Ovary (tissue), 9 donors: ENCODE data around the gene ZCCHC14. TPM values are rescaled to one million over a fixed set of nuclear protein-coding genes. Genes with fewer than 3 reads are reported as not detected.

Experiments
- DNase-seq, 5 donors: peaks; one replicate each; pipeline ENCODE4 v3.0.0-alpha.2; 2019 to 2020
- H3K27ac ChIP-seq, 2 donors: fragments of 200-600 bp; one replicate each; pipeline versions ENCODE4 v1.5.1 to v1.8.0; 2019 to 2022
- H3K27me3 ChIP-seq: fragments of 200-600 bp; one replicate; pipeline ENCODE4 v1.8.0; 2022
- H3K36me3 ChIP-seq: fragments of 200-600 bp; sonication (generic); one replicate; pipeline ENCODE4 v1.5.1; 2019
- H3K4me1 ChIP-seq: one replicate; pipeline ENCODE4 v1.8.1; 2013; ENCODE audit warnings: mild to moderate bottlenecking, moderate library complexity; ENCODE audit not compliant: insufficient read depth
- H3K4me3 ChIP-seq: fragments of 200-600 bp; sonication (generic); one replicate; pipeline ENCODE4 v1.5.1; 2017
- H3K9me3 ChIP-seq, 2 donors: fragments of 200-600 bp in 1 of 2; sonication (generic) in 1 of 2; one replicate each; pipeline versions ENCODE4 v1.5.1 to v1.8.1; 2013 to 2019; ENCODE audit warnings: mild to moderate bottlenecking in 1 of 2, moderate library complexity in 1 of 2
- CTCF ChIP-seq, 3 donors: fragments of 450-650 bp in 2 of 3; fragments of 200-600 bp in 1 of 3; IDR thresholded peaks; one replicate each; pipeline versions ENCODE4 v1.5.1 to v1.8.0; 2016 to 2022; ENCODE audit warnings: antibody characterized with exemption in 3 of 3, mild to moderate bottlenecking in 1 of 3
- EP300 ChIP-seq: sonication (generic); formaldehyde crosslinking; IDR thresholded peaks from one replicate; pipeline ENCODE4 v1.6.1; 2017; ENCODE audit warnings: antibody characterized with exemption
- POLR2A ChIP-seq: fragments of 450-650 bp; IDR thresholded peaks from one replicate; pipeline ENCODE4 v1.6.1; 2017; ENCODE audit warnings: antibody characterized with exemption, mild to moderate bottlenecking, moderate library complexity
- WGBS, 3 donors: extraction: QIAGEN DNeasy Blood & Tissue Kit in 1 of 3; methylation state at CpG; one replicate each; pipeline versions ENCODE4 v1.1.5 to v1.1.7; 2013 to 2017; 5-methylcytosine and 5-hydroxymethylcytosine counted together
- intact Hi-C, 4 donors: fragments of 100-400 bp; cut with DNase I; formaldehyde crosslinking; loops; one replicate each; pipeline versions ENCODE4 v1.11.0 to v1.15.1; 2022 to 2023
- polyA plus RNA-seq, 2 donors: library from polyadenylated mRNA; stranded (reverse); fragments of 200-250 nt in 1 of 2; fragments of 350-450 nt in 1 of 2; fragmentation: Illumina TruSeq in 1 of 2; extraction: RNeasy Lipid Tissue Mini Kit (QIAGEN cat#74804) in 1 of 2; gene quantifications; one replicate each; pipeline ENCODE4 v1.2.3, GENCODE V29; 2013 to 2014
- total RNA-seq, 7 donors: library from RNA; depleted of rRNA in 2 of 7; stranded (reverse); fragments of >200 nt in 2 of 7; fragmentation: NEBNext Ultra II Directional in 3 of 7; extraction: Animal tissue kit (Norgen Biotek cat#: 25700) in 3 of 7; gene quantifications; one replicate each; pipeline versions ENCODE4 v1.1.0 to v1.2.4, GENCODE V29; 2016 to 2023
- donor health status: DM: no; HTN: no; CAD: no; lungs with moderate emphysema.
- donor health status: DM: no; HTN: no; CAD: no.
- donor health status: Bipolar disorder and iron deficiency.
- donor health status: DM: yes; HTN: yes; CAD: no.
- donor health status: DM: no; HTN: no; CAD: no.
- donor health status: DM: yes; HTN: yes; CAD: no.

ZCCHC14 gene
- total and polyA plus RNA-seq, 9 donors = 16.1 to 37.6 (median 31.0) TPM

DNA sequence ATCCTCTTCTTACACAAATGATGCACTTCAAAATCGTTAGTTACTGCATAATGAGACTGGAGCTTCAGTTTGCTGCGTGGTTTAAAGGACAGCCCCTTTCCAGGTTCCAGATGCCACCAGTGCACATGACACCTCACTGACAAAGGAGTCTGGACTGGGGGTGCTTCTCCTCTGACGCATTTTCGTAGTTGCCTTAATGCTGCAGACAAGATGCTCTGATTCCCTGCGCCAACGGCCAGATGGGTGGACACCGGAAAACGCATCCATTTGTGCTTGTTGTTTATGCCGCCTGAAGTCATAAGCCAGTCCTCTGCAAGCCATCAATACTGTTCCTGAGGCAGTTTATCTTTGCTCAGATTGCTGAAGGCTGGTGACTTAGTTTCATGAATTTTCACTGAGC, 125.3 kb downstream of the ZCCHC14 start:
- Histone ChIP-seq H3K27me3 (no peaks in the 10 kb centered on the region), H3K4me1 (peaks cover 16% of the 10 kb centered on the region), H3K9me3 (no peaks in the 10 kb centered on the region), H3K36me3 (no peaks in the 10 kb centered on the region), H3K4me3 (no peak overlapping the region), H3K27ac (no peak overlapping the region)
- intact Hi-C loops = no loop called here
- TF ChIP-seq POLR2A = no peak
- TF ChIP-seq CTCF (IDR thresholded peaks at IDR 0.05) = no peak
- TF ChIP-seq EP300 = no peak
- 87 to 90% (median 88%) methylated on average over 9 of the region's 9 CpGs for WGBS, 3 donors
- DNase-seq = no peak

DNA sequence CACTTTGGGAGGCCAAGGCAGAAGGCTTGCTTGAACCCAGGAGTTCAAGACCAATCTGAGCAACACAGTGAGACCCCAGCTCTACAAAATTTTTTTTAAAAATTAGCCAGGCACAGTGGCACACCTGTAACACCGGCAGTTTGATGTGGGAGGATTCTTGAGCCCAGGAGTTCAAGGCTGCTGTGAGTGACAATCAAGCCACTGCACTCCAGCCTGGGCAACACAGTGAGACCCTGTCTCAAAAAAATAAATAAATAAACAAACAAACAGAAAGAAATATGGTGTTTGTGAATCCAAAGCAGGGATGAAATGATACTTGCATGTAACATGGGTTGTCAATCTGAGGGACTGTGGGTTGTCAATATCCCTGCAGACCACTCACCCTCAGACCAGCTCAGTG, 125.9 kb downstream of the ZCCHC14 start:
- intact Hi-C loops = no loop called here
- WGBS, 3 donors = 52 to 62% (median 52%) methylated on average over 1 of the region's 1 CpG
- no peak for TF ChIP-seq CTCF (IDR thresholded peaks at IDR 0.05)
- no peak for TF ChIP-seq POLR2A
- no peak for TF ChIP-seq EP300
- Histone ChIP-seq H3K4me1 (peaks cover 16% of the 10 kb centered on the region), H3K4me3 (no peak overlapping the region), H3K27me3 (no peaks in the 10 kb centered on the region), H3K27ac (no peak overlapping the region), H3K36me3 (no peaks in the 10 kb centered on the region), H3K9me3 (no peaks in the 10 kb centered on the region)
- no peak for DNase-seq

- TF ChIP-seq POLR2A (no peak), CTCF (IDR thresholded peaks at IDR 0.05) (no peak), EP300 (no peak)
- Histone ChIP-seq H3K4me1 (peaks cover 16% of the 10 kb centered on the region), H3K27me3 (no peaks in the 10 kb centered on the region), H3K36me3 (no peaks in the 10 kb centered on the region), H3K9me3 (no peaks in the 10 kb centered on the region), H3K27ac (no peak overlapping the region), H3K4me3 (no peak overlapping the region)
- intact Hi-C loops = no loop called here
- no peak for DNase-seq
- 79 to 83% (median 79%) methylated on average over 4 of the region's 4 CpGs for WGBS, 3 donors
Observed at GRCh38 chr16:87366288-87366687, 126.5 kb downstream of the ZCCHC14 start.

DNA sequence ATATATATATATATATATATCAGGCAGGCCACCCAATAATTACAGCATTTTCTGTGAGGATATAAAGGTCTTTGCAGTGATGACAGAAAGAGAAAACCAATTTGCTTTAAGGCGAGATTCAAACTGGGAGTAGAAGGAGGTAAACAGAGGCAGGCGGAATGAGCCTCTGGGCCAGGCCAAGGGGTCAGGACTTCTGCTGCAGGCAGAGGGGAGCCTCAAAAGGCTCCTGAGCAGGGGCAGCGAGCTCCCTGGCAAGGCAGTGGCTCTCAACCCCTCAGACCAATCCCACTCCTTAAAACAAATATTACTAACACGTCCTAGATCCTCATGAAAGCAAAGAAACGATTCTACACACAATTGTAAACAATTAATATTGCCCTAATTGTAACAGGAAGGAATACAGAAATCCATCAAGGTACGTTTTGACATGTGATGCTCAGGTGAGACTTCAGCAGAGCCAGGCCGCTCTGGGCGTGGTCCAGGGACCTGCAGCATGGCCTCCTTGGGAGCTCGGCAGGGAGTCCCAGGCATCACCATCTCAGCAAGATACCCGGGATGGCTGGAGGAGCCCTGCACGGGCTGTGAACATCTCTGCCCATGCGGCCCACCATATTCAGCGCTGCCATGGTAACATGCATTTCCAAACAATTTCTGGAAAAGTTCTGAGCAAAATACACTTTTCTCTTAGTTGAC, 127.7 kb downstream of the ZCCHC14 start:
- Histone ChIP-seq H3K36me3 (no peaks in the 10 kb centered on the region), H3K27ac (no peak overlapping the region), H3K27me3 (no peaks in the 10 kb centered on the region), H3K9me3 (no peaks in the 10 kb centered on the region), H3K4me3 (no peak overlapping the region), H3K4me1 (peaks cover 16% of the 10 kb centered on the region)
- intact Hi-C loops = no loop called here
- TF ChIP-seq EP300 (no peak), CTCF (IDR thresholded peaks at IDR 0.05) (no peak), POLR2A (no peak)
- no peak for DNase-seq
- 85 to 90% (median 89%) methylated on average over 13 of the region's 13 CpGs for WGBS, 3 donors
